ENCODE data around the gene RPS5. TPM values are rescaled to one million over a fixed set of nuclear protein-coding genes. Genes with fewer than 3 reads are reported as not detected.

RPS5 gene
- polyA plus RNA-seq, 1 experiment: 1,927 TPM

- no peak for DNase-seq (ENCODE audit: low read depth, low spot score)
- Histone ChIP-seq H3K27me3 (ENCODE audit: control insufficient read depth, insufficient read depth, low read length) (no peaks in the 10 kb centered on the region), H3K4me3 (ENCODE audit: low read depth, low read length) (peak overlapping the region; percentile 82), H3K9me3 (ENCODE audit: control insufficient read depth, insufficient read depth, low read length) (no peaks in the 10 kb centered on the region; the same call in 1 of the 2 replicates), H3K27ac (ENCODE audit: low read depth, low read length) (peak overlapping the region; percentile 57)
- no peak for TF ChIP-seq CTCF (IDR thresholded peaks at IDR 0.05; ENCODE audit: low read depth, low read length)
- POLR2A ChIA-PET: interaction anchor here (1.1 to 1.4 kb wide), 3 partner anchors 11 to 34 kb away, joined by 5 read pairs; partner anchors contain the start of gene ZNF497
- CTCF ChIA-PET: interaction anchor here (0.7 kb wide), 1 partner anchor 189 kb away, joined by 3 read pairs; no protein-coding TSS in a partner anchor
Measured at GRCh38 chr19:58381460-58382212, 5.4 kb upstream of the RPS5 start.

GRCh38 chr19:58382997-58383603, 4.0 kb upstream of the RPS5 start:
- ChIA-PET POLR2A (interaction anchor here (0.7 kb wide), 2 partner anchors 12 to 21 kb away, joined by 3 to 4 read pairs; partner anchors contain the start of genes RNF225 and ZNF497), CTCF (no interaction called here)

GRCh38 chr19:58385313-58385890, 1.7 kb upstream of the RPS5 start:
- TF ChIP-seq CTCF (IDR thresholded peaks at IDR 0.05; ENCODE audit: low read depth, low read length): no peak
- POLR2A ChIA-PET: interaction anchor here (0.6 to 1.2 kb wide), 2 partner anchors 37 to 135 kb away, joined by 3 read pairs; partner anchors contain the start of gene ZBTB45
- Histone ChIP-seq H3K27ac (ENCODE audit: low read depth, low read length) (peak overlapping the region; percentile 99), H3K4me3 (ENCODE audit: low read depth, low read length) (peak overlapping the region; percentile 97), H3K9me3 (ENCODE audit: control insufficient read depth, insufficient read depth, low read length) (no peaks in the 10 kb centered on the region; the same call in 1 of the 2 replicates), H3K27me3 (ENCODE audit: control insufficient read depth, insufficient read depth, low read length) (no peaks in the 10 kb centered on the region)
- CTCF ChIA-PET: no interaction called here
- DNase-seq (ENCODE audit: low read depth, low spot score): no peak

More at GRCh38 chr19:58382997-58383603, 4.0 kb upstream of the RPS5 start:
- Histone ChIP-seq H3K9me3 (ENCODE audit: control insufficient read depth, insufficient read depth, low read length) (no peaks in the 10 kb centered on the region; the same call in 1 of the 2 replicates), H3K4me3 (ENCODE audit: low read depth, low read length) (no peak overlapping the region), H3K27ac (ENCODE audit: low read depth, low read length) (no peak overlapping the region), H3K27me3 (ENCODE audit: control insufficient read depth, insufficient read depth, low read length) (no peaks in the 10 kb centered on the region)
- no peak for TF ChIP-seq CTCF (IDR thresholded peaks at IDR 0.05; ENCODE audit: low read depth, low read length)
- no peak for DNase-seq (ENCODE audit: low read depth, low spot score)

GRCh38 chr19:58385891-58386575, 1.0 kb upstream of the RPS5 start:
- ChIA-PET CTCF (no interaction called here), POLR2A (interaction anchor here (0.6 to 1.2 kb wide), 4 partner anchors 12 to 213 kb away, joined by 3 read pairs; partner anchors contain the start of gene ZBTB45)
- H3K27me3 ChIP-seq (ENCODE audit: control insufficient read depth, insufficient read depth, low read length): no peaks in the 10 kb centered on the region
- DNase-seq (ENCODE audit: low read depth, low spot score): no peak
- H3K27ac ChIP-seq (ENCODE audit: low read depth, low read length): peak overlapping the region; percentile 99
- peak overlapping the region; percentile 97 for H3K4me3 ChIP-seq (ENCODE audit: low read depth, low read length)
- no peaks in the 10 kb centered on the region; the same call in 1 of the 2 replicates for H3K9me3 ChIP-seq (ENCODE audit: control insufficient read depth, insufficient read depth, low read length)
- TF ChIP-seq CTCF (IDR thresholded peaks at IDR 0.05; ENCODE audit: low read depth, low read length): no peak
